ENCODE data around the gene SERPINE1.
A peak's percentile ranks its signal among the peaks of the same experiment; 100 is the strongest.

SERPINE1 gene

DNA sequence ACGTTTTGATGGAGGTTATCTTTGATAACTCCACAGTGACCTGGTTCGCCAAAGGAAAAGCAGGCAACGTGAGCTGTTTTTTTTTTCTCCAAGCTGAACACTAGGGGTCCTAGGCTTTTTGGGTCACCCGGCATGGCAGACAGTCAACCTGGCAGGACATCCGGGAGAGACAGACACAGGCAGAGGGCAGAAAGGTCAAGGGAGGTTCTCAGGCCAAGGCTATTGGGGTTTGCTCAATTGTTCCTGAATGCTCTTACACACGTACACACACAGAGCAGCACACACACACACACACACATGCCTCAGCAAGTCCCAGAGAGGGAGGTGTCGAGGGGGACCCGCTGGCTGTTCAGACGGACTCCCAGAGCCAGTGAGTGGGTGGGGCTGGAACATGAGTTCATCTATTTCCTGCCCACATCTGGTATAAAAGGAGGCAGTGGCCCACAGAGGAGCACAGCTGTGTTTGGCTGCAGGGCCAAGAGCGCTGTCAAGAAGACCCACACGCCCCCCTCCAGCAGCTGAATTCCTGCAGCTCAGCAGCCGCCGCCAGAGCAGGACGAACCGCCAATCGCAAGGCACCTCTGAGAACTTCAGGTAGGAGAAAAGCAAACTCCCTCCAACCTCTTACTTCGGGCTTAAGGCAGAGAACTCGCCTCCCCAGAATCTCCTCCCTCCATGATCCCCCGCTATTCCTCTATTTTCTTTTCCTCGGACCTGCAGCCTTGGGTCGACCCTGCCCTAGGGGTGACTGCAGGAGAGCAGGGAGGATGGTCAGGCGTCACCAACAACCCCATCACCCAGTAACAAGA is at the start of gene SERPINE1:
SERPINE1 (plus strand) TSS at position 454 of the 809 bp plus-strand sequence. CDS start 1,290 bp downstream, outside the sequence.
- peak within 1 kb of the TSS; percentile 91 for H3K4me3 ChIP-seq (ENCODE audit: control insufficient read depth, low read depth, low read length)
- peak; percentile 99 for DNase-seq (ENCODE audit: low read depth)

DNA sequence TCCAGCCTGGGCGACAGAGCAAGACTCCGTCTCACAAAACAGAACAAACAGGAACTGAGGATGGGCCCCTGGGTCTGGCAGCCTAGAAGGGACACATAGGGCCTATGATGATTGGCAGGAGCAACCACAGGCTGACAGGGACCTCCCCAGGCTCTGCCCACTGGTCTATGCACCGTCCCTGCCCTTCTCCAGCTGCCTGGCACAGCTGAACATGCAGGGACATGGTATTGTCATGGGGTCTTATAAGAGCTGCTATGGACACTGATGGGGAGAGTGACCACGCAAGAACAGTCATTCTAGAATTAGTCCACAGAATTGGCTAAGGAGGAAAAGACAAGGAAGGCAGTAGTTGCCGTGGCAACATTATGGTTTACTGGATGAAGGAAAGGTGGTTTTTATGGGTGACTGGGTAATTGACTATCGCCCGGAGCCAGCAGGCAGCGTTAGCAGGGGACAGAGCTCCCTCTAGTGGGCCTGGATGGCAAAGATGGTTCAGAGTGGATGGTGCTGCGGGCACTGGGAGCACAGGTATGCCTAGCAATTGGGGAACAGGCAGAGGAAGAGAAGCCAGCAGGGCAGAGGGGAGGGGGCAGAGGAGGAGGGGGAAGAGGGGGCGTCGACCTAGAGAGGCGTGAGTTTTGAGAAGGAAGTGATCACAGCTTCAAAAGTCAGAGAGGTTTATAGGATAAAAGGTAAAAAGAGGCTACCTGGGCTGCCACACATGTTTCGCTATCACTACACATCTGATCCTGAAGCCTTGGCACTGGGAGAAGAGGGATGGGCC is 49.4 kb upstream of the SERPINE1 start:
- DNase-seq (ENCODE audit: low read depth) = no peak
- H3K4me3 ChIP-seq (ENCODE audit: control insufficient read depth, low read depth, low read length) = no peak overlapping the region
- peak; percentile 98 for TF ChIP-seq CTCF (IDR thresholded peaks at IDR 0.05; ENCODE audit: control insufficient read depth, insufficient read depth, low read depth, low read length, missing control alignments)

More for the DNA sequence above, at the start of gene SERPINE1:
- TF ChIP-seq CTCF (IDR thresholded peaks at IDR 0.05; ENCODE audit: control insufficient read depth, insufficient read depth, low read depth, low read length, missing control alignments) = peak; percentile 40

GRCh38 chr7:101081432-101081831 is 45.5 kb upstream of the SERPINE1 start:
- TF ChIP-seq CTCF (IDR thresholded peaks at IDR 0.05; ENCODE audit: control insufficient read depth, insufficient read depth, low read depth, low read length, missing control alignments) = no peak
- no peak for DNase-seq (ENCODE audit: low read depth)
- no peak overlapping the region for H3K4me3 ChIP-seq (ENCODE audit: control insufficient read depth, low read depth, low read length)

DNA sequence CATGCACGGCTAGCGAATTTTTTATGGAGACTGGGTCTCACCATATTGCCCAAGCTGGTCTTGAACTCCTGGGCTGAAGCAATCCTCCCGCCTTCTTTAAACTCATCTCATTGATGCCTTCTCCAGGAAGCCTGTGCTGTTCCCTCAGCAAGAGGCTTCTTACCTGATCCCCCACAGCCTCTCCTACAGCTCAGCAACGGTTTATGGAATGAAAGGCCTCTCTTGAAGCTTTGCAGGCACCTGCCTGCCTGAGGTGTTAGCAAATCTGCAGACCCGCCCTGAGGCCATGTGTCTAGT is 42.1 kb upstream of the SERPINE1 start:
- no peak for DNase-seq (ENCODE audit: low read depth)
- peak overlapping the region; percentile 78 for H3K4me3 ChIP-seq (ENCODE audit: control insufficient read depth, low read depth, low read length)
- no peak for TF ChIP-seq CTCF (IDR thresholded peaks at IDR 0.05; ENCODE audit: control insufficient read depth, insufficient read depth, low read depth, low read length, missing control alignments)

GRCh38 chr7:101085162-101085964 is 41.5 kb upstream of the SERPINE1 start, which contains the start of gene TRIM56:
Gene TRIM56 (plus strand): TSS chr7:101085481. CDS start chr7:101087313, 1,832 bp downstream.
- peak within 1 kb of the TSS; percentile 78 for H3K4me3 ChIP-seq (ENCODE audit: control insufficient read depth, low read depth, low read length)
- no peak for TF ChIP-seq CTCF (IDR thresholded peaks at IDR 0.05; ENCODE audit: control insufficient read depth, insufficient read depth, low read depth, low read length, missing control alignments)
- DNase-seq (ENCODE audit: low read depth) = no peak

Data from AG09309 (cell line).